ENCODE measurements around the gene ELAVL3. TPM values are rescaled to one million over a fixed set of nuclear protein-coding genes. Genes with fewer than 3 reads are reported as not detected.
A peak's percentile ranks its signal among the peaks of the same experiment; 100 is the strongest.
"Not testable (repeated sequence)": the region's sequence is repeated elsewhere in the genome, so short reads cannot be mapped to it uniquely, and the experiment has no call there.

Gene ELAVL3
- total RNA-seq, 1 donor from 2014 or later: not detected

DNA sequence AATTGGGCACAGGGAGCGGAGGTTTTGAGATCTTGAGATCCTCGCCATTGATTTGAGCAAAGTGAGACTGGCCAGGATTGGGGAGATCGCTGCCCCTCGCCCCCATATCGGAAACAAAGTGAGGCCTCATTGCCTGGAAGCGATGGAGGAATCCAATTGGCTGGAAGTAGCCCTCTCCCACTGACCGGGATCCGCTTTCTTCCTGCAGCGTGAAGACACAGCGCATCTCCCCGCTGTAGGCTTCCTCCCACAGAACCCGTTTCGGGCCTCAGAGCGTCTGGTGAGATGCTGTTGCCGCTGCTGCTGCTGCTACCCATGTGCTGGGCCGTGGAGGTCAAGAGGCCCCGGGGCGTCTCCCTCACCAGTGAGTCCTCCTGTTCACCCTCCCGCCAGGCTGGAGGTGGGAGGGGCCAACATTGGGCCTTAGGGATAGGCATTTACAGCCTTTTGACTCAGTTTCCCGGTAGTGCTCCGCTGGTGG is 45.0 kb downstream of the ELAVL3 start:
- peak in 1 of 2 donors; percentile 39 for DNase-seq (ENCODE audit: low read depth in 2 of 2)

DNA sequence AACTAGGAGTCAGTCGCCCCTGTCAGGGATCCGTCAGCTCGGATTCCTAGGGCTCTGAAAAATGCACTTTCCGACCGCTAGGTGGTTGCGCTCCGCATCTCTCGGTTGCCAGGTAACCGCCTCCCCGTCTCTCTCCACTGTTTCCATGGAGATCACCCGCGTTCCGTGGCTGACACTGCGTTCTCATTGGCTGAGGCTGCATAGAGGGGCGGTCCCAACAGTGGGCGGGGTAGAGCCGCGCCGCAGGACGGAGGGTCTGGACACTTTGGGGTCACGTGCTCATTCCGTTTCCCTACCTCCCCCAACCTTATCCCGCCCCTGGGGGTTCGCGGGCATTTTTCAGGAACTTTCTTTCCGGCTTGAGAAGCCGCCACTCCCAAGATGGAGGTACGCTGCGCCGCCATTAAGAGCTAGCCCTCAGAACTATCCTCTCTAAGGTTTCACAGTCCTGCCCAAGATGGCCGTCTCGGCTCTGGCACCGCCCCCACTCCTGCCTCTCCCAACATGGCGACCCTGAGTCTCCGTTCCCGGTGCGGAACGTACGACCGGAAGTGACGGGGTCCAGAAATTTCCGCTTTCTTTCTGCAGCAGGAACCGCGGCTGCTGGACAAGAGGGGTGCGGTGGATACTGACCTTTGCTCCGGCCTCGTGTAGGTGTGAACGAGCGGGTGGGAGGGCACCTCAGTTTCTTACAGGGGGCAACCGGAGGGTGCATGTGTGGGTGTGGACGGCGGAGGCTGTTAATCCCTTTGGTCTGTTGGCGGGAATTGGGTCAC is 45.6 kb downstream of the ELAVL3 start, which contains the start of the genes ODAD3 and PRKCSH:
TSS of gene ODAD3 (minus strand) at position 65 of the 776 bp plus-strand sequence. CDS start 105 bp downstream, outside the sequence.
TSS of gene PRKCSH (plus strand) at position 579 of the 776 bp plus-strand sequence. CDS start 483 bp downstream, outside the sequence.
- peak; percentile 99 to 100 for DNase-seq (ENCODE audit: low read depth in 2 of 2)

DNA sequence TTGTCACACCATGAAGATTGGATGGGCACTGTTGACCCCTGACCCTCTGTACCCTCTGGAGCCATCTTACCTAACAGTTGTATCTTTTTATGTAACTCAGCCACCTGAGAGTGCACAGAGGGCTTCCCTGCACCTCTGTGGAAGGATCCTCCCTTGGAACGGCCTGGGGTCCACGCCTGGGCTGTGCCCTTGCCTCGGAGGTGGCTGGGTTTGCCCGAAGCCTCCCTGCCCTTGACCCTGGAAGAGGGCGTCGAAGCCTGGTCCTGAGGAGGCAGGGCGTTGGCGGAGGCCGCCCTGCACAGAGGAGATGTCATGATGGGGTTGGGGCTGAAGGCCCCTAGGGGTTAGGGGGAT is 46.2 kb downstream of the ELAVL3 start:
- DNase-seq (ENCODE audit: low read depth in 2 of 2): no peak

DNA sequence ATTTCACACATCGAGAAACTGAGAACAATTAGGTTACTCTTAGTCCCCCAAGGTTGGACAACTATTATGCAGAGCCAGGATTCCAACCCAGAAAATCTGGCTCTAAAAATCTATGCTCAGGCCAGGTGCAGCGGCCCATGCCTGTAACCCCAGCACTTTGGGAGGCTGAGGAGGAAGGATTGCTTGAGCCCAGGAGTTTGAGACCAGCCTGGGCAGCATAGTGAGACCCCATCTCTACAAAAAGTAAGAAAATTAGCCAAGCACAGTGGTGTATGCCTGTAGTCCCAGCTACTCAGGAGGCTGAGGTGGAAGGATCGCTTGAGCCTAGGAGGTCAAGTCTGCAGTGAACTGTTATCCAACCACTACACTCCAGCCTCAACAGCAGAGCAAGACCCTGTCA is 47.3 kb downstream of the ELAVL3 start:
- not testable (repeated sequence) for DNase-seq (ENCODE audit: low read depth in 2 of 2)

DNA sequence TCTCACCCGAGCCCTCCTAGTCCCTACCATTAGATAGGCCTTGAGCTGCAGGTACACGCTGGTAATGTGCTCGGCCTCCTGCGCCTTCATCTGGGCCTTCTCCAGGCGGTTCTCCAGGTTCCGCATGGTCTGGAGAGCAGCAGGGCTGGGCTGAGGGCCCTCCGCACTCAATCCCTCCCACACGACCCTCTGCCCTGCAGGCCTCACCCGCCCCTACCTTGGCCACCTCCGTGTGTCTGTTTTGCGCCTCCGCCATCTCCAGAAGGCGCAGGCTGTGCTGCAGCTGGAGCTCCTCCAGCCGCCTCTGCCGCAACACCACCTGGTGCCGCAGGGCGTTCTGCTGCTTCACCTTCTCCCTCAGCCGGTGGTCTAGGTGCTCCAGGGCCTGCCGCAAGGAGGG is 54.2 kb downstream of the ELAVL3 start:
- DNase-seq (ENCODE audit: low read depth in 2 of 2): no peak

DNA sequence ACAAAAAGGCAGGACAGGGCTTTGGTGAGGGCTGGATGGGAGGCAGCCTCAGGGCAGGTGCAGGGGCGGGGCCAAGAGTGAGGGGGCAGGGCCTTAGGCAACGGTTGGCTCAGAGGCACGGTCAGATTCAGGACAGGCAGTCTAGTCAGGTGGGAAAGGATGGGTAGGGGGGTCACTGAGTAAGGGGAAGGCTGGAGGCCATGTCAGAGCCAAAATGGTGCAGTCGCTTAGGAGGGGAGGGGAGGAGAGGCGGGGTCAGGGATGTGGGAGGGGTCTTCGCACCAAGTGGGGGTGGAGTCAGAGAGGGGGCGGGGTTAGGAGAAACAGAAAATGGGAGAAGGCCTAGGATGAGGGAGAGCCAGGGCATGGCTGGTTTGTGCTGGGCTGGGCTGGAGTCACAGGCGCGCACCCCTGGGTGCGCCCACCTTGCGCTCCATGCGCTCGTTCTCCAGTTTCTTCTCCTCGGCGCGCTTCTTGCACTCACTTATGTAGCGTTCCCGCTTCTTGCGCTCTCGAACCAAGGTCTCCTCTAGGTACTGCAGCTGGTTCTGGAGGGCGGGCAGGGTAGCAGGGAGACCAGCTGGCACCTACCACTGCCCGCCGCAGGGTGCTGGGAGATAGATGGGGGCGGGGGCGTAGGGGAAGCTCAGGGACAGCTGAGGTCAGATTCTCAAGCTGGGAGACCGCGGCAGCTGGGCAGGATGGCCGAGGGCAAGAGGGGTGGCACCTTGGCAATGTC is 55.0 kb downstream of the ELAVL3 start:
- DNase-seq (ENCODE audit: low read depth in 2 of 2): no peak

DNA sequence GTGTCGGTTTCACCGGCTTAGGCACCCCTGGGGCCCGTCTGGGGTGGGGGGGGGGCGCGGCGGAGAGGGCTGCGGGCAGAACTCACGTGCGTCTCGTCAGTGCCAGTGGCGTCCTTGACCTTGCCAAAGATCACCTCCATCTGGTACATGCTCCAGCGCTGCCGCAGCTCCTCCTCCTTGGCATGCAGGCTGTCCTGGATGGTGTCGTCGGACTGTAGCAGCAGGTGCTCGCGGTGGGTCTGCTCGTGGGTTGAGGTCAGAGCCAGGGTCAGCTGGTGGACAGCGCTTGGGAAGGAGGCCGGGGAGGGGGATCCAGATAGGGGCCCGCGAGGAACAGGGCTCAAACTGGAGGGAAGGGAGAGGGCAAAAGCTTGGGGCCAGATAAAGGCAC is 57.1 kb downstream of the ELAVL3 start:
- DNase-seq (ENCODE audit: low read depth in 2 of 2): no peak

DNA sequence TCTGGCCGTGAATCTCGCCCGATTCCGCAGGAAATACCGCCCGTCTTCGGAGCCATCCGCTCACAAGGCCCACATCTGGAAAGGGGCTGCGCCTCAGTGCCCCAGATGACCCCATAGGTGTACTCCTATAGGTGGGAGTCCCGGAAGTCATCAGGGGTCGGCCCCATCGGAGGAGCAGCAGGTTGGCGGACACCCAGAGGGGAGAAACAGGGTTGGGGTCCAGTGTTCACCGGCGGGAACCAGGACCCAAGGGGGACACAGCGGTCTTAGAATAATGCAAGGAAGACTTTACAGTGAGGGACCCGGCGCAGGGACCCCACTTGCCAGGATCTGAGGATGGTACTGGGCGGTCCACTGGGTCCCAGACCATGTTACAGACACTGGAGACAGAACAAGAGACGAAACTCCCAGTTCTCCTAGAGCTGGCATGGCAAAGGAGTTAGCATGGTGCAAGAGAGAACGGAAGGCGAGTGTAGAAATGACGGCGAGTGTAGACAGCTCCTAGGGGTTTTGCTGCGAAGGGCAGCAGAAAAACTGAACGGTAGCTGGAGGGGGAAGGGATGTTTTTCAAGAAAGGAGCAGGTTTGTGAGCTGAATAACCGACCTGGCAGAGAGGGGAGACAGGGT is 57.6 kb downstream of the ELAVL3 start:
- DNase-seq (ENCODE audit: low read depth in 2 of 2): no peak

DNA sequence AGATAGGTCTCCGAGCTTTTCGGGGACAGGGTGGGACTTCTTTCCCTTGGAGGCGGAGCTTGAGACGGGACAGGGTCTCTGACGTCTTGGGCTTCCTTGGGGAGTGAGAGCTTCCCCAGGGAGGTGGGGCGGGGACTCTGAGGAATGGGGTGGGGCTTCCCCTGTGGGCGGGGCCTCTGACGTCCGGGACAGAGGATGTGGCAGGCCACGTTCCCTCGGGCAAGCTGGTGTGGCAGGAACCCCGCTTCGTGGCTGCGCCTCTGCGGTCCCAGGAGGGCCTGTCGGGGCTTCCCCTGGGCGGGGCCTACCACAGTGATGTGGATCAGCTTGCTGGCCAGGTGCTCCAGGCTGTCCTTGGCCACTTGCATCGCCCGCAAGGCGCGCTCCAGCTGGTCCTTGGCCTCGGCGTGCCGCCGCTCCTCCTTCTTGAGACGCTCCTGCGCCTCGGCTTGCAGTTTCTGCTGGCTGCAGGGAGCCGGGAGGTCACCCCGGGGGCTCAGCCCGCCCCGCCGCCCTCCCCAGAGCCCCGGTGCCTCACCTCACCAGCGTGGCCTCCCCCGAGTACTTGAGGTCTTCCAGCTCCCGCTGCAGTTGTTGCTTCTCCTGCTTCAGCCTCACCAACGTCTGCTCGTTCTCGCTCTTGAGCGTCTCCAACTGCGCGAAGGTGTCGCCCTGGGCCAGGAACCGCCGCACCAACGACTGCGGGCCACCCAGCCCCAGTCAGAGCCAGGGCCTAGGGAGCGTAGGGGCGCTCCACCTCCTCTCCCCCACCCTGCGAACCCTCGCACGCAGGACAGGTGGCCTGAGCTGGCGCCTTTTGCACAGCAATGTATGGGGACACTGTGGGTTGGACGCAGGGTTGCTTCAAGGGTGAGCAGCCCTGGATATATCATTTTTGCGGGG is 58.4 kb downstream of the ELAVL3 start:
- no peak for DNase-seq (ENCODE audit: low read depth in 2 of 2)

DNA sequence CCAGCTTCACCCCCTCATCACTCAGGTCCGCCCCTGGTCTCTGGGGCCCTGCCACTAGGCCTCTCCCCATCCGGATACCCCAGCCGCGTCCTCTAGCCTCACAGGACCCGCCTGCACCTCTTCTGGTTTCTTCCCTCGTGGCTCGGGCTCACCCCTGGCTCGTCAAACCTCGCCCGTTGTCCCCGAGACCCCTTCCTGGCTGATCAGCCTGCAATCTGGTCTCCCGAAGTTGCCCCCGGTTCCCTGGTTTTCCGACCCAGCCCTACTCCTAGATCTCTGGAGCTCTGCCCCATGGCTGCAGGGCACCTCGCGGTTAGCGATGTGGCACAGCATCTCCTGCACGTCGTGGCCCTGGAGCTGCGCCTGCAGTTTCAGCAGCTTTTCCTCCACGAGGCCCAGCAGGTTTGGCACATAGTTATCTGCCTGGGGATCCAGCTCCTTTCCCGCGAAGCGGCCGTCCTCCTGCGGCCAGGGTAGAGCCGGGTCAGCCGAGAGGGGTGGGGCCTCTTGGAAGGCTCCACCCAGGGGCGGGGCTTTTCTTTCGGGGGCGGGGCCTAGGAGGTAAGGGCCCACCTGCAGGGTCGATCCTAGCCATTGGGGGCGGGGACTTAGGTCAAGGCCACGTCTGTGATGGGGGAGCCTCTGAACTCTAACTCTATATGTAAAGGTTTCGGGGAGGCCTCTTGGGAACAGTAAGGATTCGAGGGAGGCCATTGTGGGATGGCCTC is 59.3 kb downstream of the ELAVL3 start:
- DNase-seq (ENCODE audit: low read depth in 2 of 2): no peak

DNA sequence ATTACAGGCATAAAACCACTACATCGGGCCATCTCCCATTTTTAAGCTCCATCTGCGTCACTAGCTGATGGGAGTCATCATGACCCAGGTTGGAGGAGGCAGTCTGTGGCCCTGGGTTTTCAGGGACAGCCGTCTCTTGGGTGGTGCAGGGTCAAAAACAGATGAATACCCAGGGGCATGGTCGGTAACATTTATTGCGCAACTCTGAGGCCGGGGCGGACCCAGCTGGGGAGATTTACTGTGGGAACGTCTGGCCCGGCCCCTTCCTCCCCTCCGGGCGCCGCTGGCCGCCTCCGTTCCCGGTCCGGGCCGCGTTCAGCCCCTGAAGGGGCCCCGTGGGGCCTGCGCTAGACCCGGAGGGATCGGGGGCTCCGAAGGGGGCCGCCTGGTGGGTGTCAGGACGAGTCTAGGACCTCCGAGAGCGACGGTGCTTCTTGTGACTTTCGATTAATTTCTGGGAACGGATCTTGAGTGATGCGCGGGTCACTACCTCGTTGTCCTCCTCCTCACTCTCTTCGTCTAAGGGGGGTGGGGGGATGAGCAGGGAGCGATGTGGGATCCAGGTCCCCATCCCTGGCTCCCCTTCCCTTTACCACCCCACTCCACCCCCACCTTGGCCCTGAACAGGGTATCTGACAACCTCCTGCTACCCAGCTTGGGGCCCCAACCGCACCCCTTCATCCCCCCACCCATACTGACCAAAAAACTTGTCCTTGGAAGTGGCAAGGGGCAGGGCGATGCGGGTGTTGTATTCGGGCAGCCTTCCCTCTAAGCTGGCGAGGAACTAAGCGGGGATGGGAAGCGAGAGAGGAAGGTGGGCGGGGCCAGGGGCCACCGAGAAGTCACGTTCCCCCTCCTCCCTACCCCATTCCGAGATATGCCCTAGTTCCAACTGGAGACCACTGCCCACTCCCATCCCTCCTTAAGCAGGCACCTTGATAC is 60.1 kb downstream of the ELAVL3 start:
- DNase-seq (ENCODE audit: low read depth in 2 of 2): peak in 1 of 2 donors; percentile 19

DNA sequence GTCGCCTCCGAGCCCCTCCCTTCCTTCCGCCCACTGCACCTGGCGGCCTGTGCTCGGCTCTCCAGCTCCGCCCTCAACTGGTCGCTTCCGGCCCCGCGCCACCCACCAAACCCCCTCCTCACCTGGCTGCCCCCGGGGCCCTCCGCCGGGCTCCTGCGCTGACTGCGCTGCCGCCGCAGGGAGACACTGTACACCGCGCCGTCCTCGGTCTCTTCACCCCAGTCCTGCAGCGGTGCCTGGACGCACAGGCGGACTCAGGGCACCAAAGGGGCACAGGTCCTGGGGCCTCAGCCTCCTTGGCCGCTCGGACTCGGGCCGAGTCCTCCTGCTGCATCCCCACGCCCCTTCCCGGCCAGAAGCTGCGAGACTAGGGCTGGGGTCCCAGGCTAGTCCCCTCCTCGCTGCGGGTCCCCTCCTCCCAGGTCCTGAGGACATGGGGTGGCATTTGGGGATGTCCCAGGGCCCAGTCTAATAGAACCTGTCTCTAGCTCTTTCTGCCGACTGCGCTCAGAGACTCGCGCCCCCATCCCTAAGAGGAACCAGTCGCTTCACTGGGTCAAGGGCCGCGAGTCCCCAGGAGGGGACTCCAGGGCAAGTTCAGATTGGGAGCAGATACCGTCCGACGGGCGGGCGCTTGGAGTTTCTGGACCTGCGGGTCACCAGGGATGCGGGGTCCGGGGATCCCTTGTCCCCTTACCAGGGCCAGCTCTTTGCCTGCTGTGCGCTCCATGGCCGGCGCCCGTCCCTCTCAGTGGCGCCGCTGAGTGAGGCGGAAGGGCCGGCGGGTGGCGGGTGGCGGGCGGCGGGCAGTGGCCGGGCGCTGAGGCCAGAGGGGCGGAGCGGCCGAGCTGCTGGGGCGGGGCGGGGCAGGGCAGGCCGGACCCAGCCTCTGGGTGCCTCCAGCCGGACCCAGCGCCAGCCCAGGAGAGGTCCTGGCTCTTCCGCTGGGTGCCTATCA is 62.0 kb downstream of the ELAVL3 start, which contains the start of gene RGL3:
TSS of gene RGL3 (minus strand) at position 766 of the 958 bp plus-strand sequence. CDS start at position 730, 36 bp downstream.
- DNase-seq (ENCODE audit: low read depth in 2 of 2): no peak

DNA sequence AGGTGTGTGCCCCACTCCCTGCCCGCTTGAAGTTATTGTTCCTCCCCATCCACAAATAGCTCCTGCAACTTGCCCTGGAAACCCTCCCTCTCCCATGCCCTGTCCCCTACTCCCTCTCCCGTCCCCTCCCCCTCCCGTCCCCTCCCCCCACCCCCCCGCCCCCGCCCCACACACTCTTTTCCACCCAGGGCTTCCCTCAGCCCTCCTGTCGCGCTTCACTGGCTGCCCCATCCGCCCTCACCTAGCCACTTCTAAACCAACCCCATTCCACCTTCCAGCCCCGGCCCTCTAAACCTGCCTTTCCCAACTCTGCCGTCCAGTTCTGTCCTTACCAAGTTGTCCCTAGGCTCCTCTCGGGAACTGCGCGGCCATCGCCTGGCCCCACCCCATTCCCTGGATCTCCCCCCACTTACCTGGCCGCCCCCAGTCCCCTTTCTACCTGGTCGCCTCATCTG is 62.7 kb downstream of the ELAVL3 start:
- DNase-seq (ENCODE audit: low read depth in 2 of 2): no peak

DNA sequence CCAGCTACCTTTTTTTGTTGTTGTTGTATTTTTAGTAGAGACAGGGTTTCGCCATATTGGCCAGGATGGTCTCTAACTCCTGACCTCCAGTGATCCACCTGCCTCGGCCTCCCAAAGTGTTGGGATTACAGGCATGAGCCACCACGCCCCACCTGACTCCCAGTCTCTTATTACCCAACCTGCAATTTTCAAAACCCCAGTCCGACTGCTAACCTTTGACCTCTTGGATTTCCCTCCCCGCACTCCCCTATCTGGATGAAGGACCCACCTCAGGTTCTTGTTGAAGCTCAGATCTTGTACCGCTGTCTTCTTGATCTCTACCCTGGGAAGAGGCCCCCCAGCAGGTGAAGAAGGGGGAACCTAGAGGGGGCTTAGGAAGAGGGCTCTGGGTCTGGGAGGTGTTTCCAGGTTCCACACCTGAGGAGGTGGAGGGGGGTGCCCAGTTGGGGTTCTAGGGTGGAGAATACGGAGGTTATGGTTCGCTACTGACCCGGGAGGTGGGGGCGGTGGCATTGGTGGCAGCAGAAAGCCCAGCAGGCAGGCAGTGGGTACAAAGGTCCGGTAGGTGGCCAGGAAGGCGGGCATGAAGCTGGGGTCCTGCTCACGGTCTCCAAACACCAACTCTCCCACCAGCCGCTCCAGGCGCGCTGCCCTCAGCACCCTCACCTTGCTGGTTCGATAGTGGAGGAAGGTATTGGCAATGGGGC is 64.3 kb downstream of the ELAVL3 start:
- no peak for DNase-seq (ENCODE audit: low read depth in 2 of 2)

DNA sequence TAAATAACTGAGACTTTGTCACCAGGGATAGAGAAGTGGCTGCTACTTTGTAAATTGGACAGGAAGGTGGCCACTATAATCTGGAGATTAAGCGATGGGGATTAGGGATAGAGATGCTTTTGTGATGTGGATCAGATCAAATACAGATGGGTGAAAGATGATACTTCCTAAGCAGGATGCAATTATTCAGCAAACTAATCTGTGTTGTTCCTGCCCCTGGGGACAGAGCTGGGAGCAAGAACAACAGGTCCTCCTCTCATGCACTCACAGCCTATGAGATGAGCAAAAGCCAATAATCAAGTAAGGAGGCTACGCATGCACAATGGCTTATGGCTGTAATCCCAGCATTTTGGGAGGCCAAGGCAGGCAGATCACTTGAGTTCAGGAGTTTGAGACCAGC is 66.3 kb downstream of the ELAVL3 start:
- DNase-seq (ENCODE audit: low read depth in 2 of 2): no peak

DNA sequence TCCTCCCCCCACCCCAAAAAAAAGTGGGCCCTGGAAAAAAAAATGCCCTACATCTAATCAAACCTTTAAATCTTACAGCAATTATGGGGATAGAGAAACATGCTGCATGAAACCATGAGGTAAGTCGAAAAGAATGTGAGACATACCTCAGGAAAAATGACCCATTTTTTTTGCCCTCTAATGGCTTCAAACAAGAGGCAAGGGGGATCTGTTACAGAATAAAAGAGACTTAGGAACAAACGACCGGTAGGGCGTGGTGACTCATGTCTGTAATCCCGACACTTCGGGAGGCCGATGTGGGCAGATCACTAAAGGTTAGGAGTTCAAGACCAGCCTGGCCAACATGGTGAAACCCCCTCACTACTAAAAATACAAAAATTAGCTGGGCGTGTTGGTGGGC is 70.2 kb downstream of the ELAVL3 start:
- DNase-seq (ENCODE audit: low read depth in 2 of 2): no peak

DNA sequence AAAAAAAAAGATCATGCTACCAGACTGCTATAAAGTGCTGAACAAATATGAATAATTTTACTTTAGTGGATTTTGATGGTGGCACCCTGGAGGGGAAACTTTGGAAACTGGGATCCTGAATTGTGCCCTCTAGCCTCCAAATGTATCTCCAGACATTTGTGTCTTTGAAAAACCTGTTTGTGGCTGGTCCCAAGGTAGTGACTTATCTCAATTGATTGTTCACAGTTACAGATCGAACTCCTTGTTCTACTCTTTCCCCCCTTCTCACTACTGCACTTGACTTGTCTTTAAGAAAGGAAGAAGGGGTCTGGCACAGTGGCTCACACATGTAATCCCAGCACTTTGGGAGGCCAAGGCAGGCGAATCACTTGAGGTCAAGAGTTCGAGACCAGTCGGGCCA is 72.3 kb downstream of the ELAVL3 start:
- DNase-seq (ENCODE audit: low read depth in 2 of 2): no peak
